HG03139 (cell line): ENCODE measurements around the gene GAMT.
"Not testable (repeated sequence)": the region's sequence is repeated elsewhere in the genome, so short reads cannot be mapped to it uniquely, and the experiment has no call there.

Experiments
- ATAC-seq: cut with Tn5 transposase; IDR thresholded peaks from one replicate; pipeline ENCODE4 v1.9.1; 2021; ENCODE audit not compliant: unreplicated experiment

The GAMT gene

GRCh38 chr19:1401138-1401888 is at the start of gene GAMT:
Gene GAMT, minus strand, starts transcription at chr19:1401542. Its CDS starts 66 bp downstream, at chr19:1401476.
- ATAC-seq = no peak

- no peak for ATAC-seq
These were observed 48.4 kb upstream of the GAMT start, which contains the start of gene APC2 for GRCh38 chr19:1449467-1450442. Gene APC2, plus strand, starts transcription at chr19:1450121. Its CDS starts 2,881 bp downstream, at chr19:1453002.

- no peak for ATAC-seq
These were observed 46.6 kb upstream of the GAMT start for GRCh38 chr19:1447944-1448343.

GRCh38 chr19:1447504-1447903 is 46.2 kb upstream of the GAMT start:
- no peak for ATAC-seq

- ATAC-seq = no peak
These were observed 45.6 kb upstream of the GAMT start for GRCh38 chr19:1446713-1447481.

- no peak for ATAC-seq
These were observed 44.8 kb upstream of the GAMT start for GRCh38 chr19:1445932-1446712.

GRCh38 chr19:1445185-1445931 is 44.0 kb upstream of the GAMT start:
- ATAC-seq = no peak

- no peak for ATAC-seq
These were observed 40.5 kb upstream of the GAMT start for GRCh38 chr19:1441677-1442438.

GRCh38 chr19:1441022-1441426 is 39.7 kb upstream of the GAMT start:
- no peak for ATAC-seq

- no peak for ATAC-seq
These were observed 39.1 kb upstream of the GAMT start for GRCh38 chr19:1440418-1440801.

- ATAC-seq = not testable (repeated sequence)
These were observed 38.4 kb upstream of the GAMT start for GRCh38 chr19:1439525-1440417.

- no peak for ATAC-seq
These were observed 37.6 kb upstream of the GAMT start for GRCh38 chr19:1438933-1439354.

- no peak for ATAC-seq
These were observed 36.9 kb upstream of the GAMT start, which contains the start of gene RPS15 for GRCh38 chr19:1438035-1438932. Gene RPS15, plus strand, starts transcription at chr19:1438396. Its CDS starts 30 bp downstream, at chr19:1438426.

- no peak for ATAC-seq
These were observed 36.3 kb upstream of the GAMT start for GRCh38 chr19:1437609-1438008.

GRCh38 chr19:1435378-1435989 is 34.1 kb upstream of the GAMT start:
- no peak for ATAC-seq

- ATAC-seq = no peak
These were observed 33.3 kb upstream of the GAMT start for GRCh38 chr19:1434577-1435060.
